SIG-M5 treated with dmso at 0.1 percent for 504 hours (cell line): Measurements from ENCODE around the gene P2RX6.
"Not testable (repeated sequence)": the region's sequence is repeated elsewhere in the genome, so short reads cannot be mapped to it uniquely, and the experiment has no call there.

Experiments used
- DNase-seq: peaks from one replicate; lab custom pipeline; 2025; ENCODE audit not compliant: unreplicated experiment; lab: John Stamatoyannopoulos, UW

P2RX6 gene

GRCh38 chr22:20994128-20994901 is 20.6 kb upstream of the P2RX6 start:
- no peak for DNase-seq

- DNase-seq: no peak
Measured at GRCh38 chr22:20994902-20995241, 20.1 kb upstream of the P2RX6 start.

- DNase-seq: no peak
Measured at GRCh38 chr22:20995329-20996030, 19.5 kb upstream of the P2RX6 start.

GRCh38 chr22:20996031-20996410 is 18.9 kb upstream of the P2RX6 start:
- DNase-seq: no peak

GRCh38 chr22:20996598-20997535 is 18.1 kb upstream of the P2RX6 start:
- no peak for DNase-seq

- DNase-seq: no peak
Measured at GRCh38 chr22:20997536-20998257, 17.3 kb upstream of the P2RX6 start.

- DNase-seq: no peak
Measured at GRCh38 chr22:20998411-20999336, 16.3 kb upstream of the P2RX6 start.

- DNase-seq: no peak
Measured at GRCh38 chr22:20999350-21000206, 15.4 kb upstream of the P2RX6 start.

- no peak for DNase-seq
Measured at GRCh38 chr22:21000207-21000986, 14.6 kb upstream of the P2RX6 start.

GRCh38 chr22:21000987-21001600 is 13.9 kb upstream of the P2RX6 start:
- DNase-seq: no peak

- peak; percentile 92 for DNase-seq
Measured at GRCh38 chr22:21001601-21002325, 13.2 kb upstream of the P2RX6 start, which contains the start of gene THAP7. THAP7 (minus strand) TSS chr22:21002118; CDS start chr22:21001911, 207 bp downstream.

- no peak for DNase-seq
Measured at GRCh38 chr22:21003782-21004181, 11.2 kb upstream of the P2RX6 start.

GRCh38 chr22:21009208-21009607 is 5.8 kb upstream of the P2RX6 start:
- DNase-seq: not testable (repeated sequence)

GRCh38 chr22:21009638-21010425 is 5.1 kb upstream of the P2RX6 start:
- peak; percentile 44 for DNase-seq

- DNase-seq: no peak
Measured at GRCh38 chr22:21010426-21011113, 4.4 kb upstream of the P2RX6 start.
